ENCODE results near the gene AZIN2. TPM values are rescaled to one million over a fixed set of nuclear protein-coding genes. Genes with fewer than 3 reads are reported as not detected.

The AZIN2 gene
- polyA plus RNA-seq, 6 donors from 2014 or later = 0.05 to 1.9 (median 0.33) TPM; not detected in 1

DNA sequence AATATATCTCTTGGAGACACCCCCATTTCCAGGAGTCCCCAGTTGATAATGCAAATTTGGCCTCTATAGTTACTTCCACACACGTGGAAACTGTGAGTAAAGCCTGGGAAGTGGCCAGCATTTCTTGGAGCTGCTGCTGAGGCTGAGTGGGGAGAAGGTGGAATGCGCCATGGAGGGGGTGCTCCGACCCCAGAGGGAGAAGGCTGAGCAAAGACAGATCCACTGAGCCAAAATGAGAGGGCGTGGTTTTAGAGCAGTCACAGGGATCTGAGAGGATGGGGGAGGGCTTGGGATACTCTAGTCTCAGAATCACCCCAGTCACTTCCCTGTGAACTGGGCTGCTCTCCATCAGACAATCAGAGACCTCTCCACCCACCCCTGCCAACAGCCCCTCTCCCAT lies 62.2 kb downstream of the AZIN2 start:
- no peak overlapping the region for H3K27ac Mint-ChIP-seq
- H3K27me3 Mint-ChIP-seq = no peaks in the 10 kb centered on the region
- H3K4me1 Mint-ChIP-seq = peaks cover 0 to 13% (median 9%) of the 10 kb centered on the region in 3 donors
- peaks cover 5 to 8% of the 10 kb centered on the region in 2 donors for H3K36me3 Mint-ChIP-seq
- ATAC-seq (ENCODE audit: low read depth in 2 of 2) = no peak
- no peak for DNase-seq
- H3K9me3 Mint-ChIP-seq = no peaks in the 10 kb centered on the region
- peak overlapping the region in 2 of 8 donors; percentile 22 to 70 for H3K4me3 Mint-ChIP-seq

DNA sequence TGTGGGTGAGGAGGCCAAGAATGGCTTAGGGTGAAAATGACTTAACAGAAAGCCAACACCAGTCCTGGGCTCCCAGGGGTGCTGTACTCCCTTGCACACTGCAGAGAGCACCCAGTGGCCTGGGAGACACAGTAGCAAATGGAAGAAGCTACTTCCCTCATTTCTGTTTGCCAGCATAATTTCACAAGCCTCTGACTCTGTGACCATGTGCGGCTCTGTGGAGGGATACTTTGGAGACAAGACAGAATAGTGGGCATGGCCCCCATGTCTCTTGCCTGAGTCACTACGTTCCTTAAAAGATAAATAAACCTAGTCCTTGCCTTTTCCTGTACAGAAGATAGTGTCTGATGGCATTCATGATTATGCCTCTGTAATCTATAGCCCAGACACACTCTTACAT lies 62.7 kb downstream of the AZIN2 start:
- Mint-ChIP-seq H3K4me1 (peaks cover 0 to 13% (median 9%) of the 10 kb centered on the region in 3 donors), H3K9me3 (no peaks in the 10 kb centered on the region), H3K36me3 (peaks cover 5 to 8% of the 10 kb centered on the region in 2 donors), H3K27me3 (no peaks in the 10 kb centered on the region), H3K4me3 (peak overlapping the region in 1 of 8 donors; percentile 5), H3K27ac (no peak overlapping the region)
- no peak for DNase-seq
- no peak for ATAC-seq (ENCODE audit: low read depth in 2 of 2)

GRCh38 chr1:33146003-33146402 lies 65.0 kb downstream of the AZIN2 start:
- H3K27me3 Mint-ChIP-seq = no peaks in the 10 kb centered on the region
- H3K9me3 Mint-ChIP-seq = no peaks in the 10 kb centered on the region
- no peak overlapping the region for H3K4me3 Mint-ChIP-seq
- DNase-seq (no peak), ATAC-seq (ENCODE audit: low read depth in 2 of 2) (no peak)
- peaks cover 5 to 8% of the 10 kb centered on the region in 2 donors for H3K36me3 Mint-ChIP-seq
- H3K4me1 Mint-ChIP-seq = peaks cover 2 to 9% (median 9%) of the 10 kb centered on the region in 3 donors
- no peak overlapping the region for H3K27ac Mint-ChIP-seq

- H3K9me3 Mint-ChIP-seq = no peaks in the 10 kb centered on the region
- peaks cover 4 to 5% (median 5%) of the 10 kb centered on the region in 3 donors for H3K4me1 Mint-ChIP-seq
- ATAC-seq (ENCODE audit: low read depth in 2 of 2) (no peak), DNase-seq (no peak)
- peaks cover 5 to 8% of the 10 kb centered on the region in 2 donors for H3K36me3 Mint-ChIP-seq
- peak overlapping the region in 1 of 6 donors; percentile 51 for H3K27ac Mint-ChIP-seq
- no peak overlapping the region for H3K4me3 Mint-ChIP-seq
- no peaks in the 10 kb centered on the region for H3K27me3 Mint-ChIP-seq
Measured at GRCh38 chr1:33147275-33147996, 66.5 kb downstream of the AZIN2 start.

GRCh38 chr1:33147997-33148314 lies 67.0 kb downstream of the AZIN2 start:
- Mint-ChIP-seq H3K4me3 (no peak overlapping the region), H3K36me3 (peaks cover 5 to 8% of the 10 kb centered on the region in 2 donors), H3K27ac (peak overlapping the region in 1 of 6 donors; percentile 51), H3K27me3 (no peaks in the 10 kb centered on the region), H3K9me3 (no peaks in the 10 kb centered on the region), H3K4me1 (peaks cover 5 to 9% (median 5%) of the 10 kb centered on the region in 3 donors)
- no peak for ATAC-seq (ENCODE audit: low read depth in 2 of 2)
- no peak for DNase-seq

DNA sequence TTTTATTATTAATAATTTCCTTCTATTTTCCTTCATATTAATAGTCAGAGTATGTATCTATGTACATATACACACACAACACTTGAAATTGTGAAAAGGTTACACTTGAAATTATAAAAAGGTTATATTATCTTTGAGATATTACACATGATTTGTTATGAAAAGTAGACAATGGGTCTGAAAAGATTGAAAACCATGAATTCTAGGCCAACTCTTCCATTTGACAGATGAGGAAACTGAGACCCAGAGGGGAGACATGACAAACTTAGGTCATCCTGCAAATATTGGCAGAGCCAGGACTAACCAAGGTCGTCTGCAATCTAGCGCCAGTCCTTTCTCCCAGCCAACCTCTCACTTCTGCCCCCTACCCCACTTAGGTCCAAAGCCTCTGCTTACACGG lies 67.7 kb downstream of the AZIN2 start:
- H3K9me3 Mint-ChIP-seq = no peaks in the 10 kb centered on the region
- H3K27me3 Mint-ChIP-seq = no peaks in the 10 kb centered on the region
- no peak for DNase-seq
- no peak overlapping the region for H3K4me3 Mint-ChIP-seq
- no peak for ATAC-seq (ENCODE audit: low read depth in 2 of 2)
- H3K36me3 Mint-ChIP-seq = peaks cover 5 to 8% of the 10 kb centered on the region in 2 donors
- no peak overlapping the region for H3K27ac Mint-ChIP-seq
- H3K4me1 Mint-ChIP-seq = peaks cover 5 to 9% (median 5%) of the 10 kb centered on the region in 3 donors

GRCh38 chr1:33149453-33150190 lies 68.7 kb downstream of the AZIN2 start:
- Mint-ChIP-seq H3K9me3 (no peaks in the 10 kb centered on the region), H3K27ac (peak overlapping the region in 1 of 6 donors; percentile 58), H3K4me3 (no peak overlapping the region), H3K27me3 (no peaks in the 10 kb centered on the region), H3K36me3 (peaks cover 5 to 8% of the 10 kb centered on the region in 2 donors), H3K4me1 (peaks cover 5 to 13% (median 5%) of the 10 kb centered on the region in 3 donors)
- DNase-seq (no peak), ATAC-seq (ENCODE audit: low read depth in 2 of 2) (no peak)

DNA sequence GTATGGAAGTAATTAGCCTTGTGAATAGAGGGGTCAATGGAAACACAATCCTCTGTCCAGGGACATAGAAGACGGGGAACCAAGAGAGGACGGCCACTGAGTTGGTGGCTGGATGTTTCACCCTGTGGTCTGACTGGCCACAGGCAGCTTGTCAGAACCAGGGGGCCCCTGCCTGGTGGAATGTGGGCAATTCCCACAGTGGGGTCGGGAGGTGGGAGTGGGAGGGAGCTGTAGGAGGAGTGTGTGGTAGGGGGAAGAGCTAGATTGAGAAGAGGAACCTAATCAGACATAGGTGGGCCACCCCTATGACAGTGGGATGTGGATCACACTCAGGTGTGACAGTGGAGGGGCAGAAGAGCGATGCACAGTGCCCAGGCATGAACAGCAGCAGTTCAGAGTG lies 69.6 kb downstream of the AZIN2 start:
- DNase-seq (no peak), ATAC-seq (ENCODE audit: low read depth in 2 of 2) (no peak)
- Mint-ChIP-seq H3K4me1 (peaks cover 5 to 13% (median 5%) of the 10 kb centered on the region in 3 donors), H3K27ac (peak overlapping the region in 1 of 6 donors; percentile 58), H3K27me3 (no peaks in the 10 kb centered on the region), H3K36me3 (peaks cover 7 to 9% of the 10 kb centered on the region in 2 donors), H3K4me3 (no peak overlapping the region), H3K9me3 (no peaks in the 10 kb centered on the region)

DNA sequence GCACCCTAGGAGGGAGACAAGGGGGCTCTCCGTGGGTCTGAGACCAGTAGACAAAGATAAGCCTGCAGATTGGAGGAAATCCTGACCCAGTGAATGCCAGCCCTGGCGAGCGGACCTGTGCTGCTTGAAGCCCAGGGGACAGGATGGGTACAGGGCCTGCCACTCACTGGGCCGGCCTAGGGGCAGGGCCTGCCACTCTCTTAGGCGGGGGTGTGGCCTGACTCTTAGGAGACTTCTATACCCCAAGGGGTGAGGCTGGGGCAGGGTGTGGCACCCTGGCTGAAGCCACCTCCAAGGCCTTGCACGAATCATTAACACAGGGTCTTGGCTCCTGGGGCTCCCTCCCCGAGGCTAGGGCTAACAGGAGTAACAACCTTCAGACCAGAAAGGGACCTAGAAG lies 70.2 kb downstream of the AZIN2 start:
- Mint-ChIP-seq H3K4me3 (no peak overlapping the region), H3K36me3 (peaks cover 11 to 15% of the 10 kb centered on the region in 2 donors), H3K27ac (peak overlapping the region in 2 of 6 donors; percentile 57 to 60), H3K9me3 (no peaks in the 10 kb centered on the region), H3K27me3 (no peaks in the 10 kb centered on the region), H3K4me1 (peaks cover 5 to 13% (median 5%) of the 10 kb centered on the region in 3 donors)
- ATAC-seq (ENCODE audit: low read depth in 2 of 2) (no peak), DNase-seq (no peak)

DNA sequence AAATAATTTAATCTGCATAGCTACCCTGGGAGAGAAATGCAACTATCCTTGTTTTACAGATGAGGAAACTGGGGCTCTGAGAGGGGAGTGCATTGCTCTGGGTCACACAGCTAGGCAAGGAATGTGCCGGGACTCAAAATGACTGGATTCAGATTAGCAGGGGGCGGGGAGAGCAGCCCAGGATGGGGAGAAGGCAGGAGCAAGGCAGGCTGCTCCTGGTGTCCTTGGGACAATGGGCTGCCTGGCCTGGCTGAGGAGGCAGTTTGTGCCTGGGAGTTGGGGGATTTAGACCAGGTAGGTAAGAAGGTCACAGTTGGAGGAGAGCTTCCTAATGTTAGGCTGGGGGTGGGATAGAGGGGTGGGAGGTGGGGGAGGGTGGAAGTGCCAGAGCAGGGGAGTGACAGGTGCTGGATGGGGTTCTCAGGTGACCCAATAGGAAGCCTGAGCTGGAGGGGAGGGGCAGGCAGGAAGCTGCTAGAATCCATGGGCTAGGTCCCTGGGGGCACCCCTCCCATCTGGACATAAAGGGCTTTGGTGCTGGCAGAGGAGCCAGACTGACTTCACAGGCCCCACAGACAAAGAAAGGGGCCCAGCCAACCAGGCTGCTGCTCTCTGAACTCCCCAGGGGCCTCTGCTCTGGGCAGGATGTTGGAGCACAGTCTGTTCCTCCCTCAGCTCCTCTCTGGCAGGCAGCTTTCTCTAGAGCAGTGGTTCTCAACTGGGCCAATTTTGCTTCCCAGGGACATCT lies 71.9 kb downstream of the AZIN2 start:
- Mint-ChIP-seq H3K36me3 (peaks cover 6 to 20% of the 10 kb centered on the region in 2 donors), H3K27ac (peak overlapping the region in 1 of 6 donors; percentile 84), H3K4me1 (peaks cover 5 to 14% (median 6%) of the 10 kb centered on the region in 3 donors), H3K4me3 (no peak overlapping the region), H3K27me3 (no peaks in the 10 kb centered on the region), H3K9me3 (no peaks in the 10 kb centered on the region)
- ATAC-seq (ENCODE audit: low read depth in 2 of 2) = no peak
- no peak for DNase-seq

DNA sequence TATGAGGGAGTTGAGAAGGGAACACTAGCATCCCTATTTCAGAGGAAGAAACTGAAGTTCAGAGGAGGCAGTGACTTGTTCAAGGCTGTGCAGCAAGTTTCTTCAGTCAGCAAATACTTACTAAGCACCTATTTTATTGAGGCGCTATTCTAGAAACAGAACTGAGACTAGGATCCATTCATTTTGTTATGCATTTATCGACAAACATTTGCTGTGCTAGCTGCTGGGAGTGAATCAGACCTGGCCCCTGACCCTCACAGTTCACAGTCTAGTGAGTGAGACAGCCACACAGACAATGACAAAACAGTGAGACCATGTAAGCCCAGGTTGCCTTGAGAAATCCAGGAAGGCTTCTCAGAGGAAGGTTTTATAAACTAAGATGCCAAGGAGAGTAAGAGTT lies 72.7 kb downstream of the AZIN2 start:
- no peak for ATAC-seq (ENCODE audit: low read depth in 2 of 2)
- Mint-ChIP-seq H3K4me1 (peaks cover 5 to 14% (median 6%) of the 10 kb centered on the region in 3 donors), H3K27me3 (no peaks in the 10 kb centered on the region), H3K4me3 (no peak overlapping the region), H3K36me3 (peaks cover 6 to 20% of the 10 kb centered on the region in 2 donors), H3K27ac (peak overlapping the region in 2 of 6 donors; percentile 17 to 66), H3K9me3 (no peaks in the 10 kb centered on the region)
- DNase-seq = no peak

GRCh38 chr1:33155877-33156538 lies 75.1 kb downstream of the AZIN2 start:
- H3K4me3 Mint-ChIP-seq = no peak overlapping the region
- ATAC-seq (ENCODE audit: low read depth in 2 of 2) (no peak), DNase-seq (no peak)
- H3K36me3 Mint-ChIP-seq = peaks cover 6 to 20% of the 10 kb centered on the region in 2 donors
- H3K4me1 Mint-ChIP-seq = peaks cover 3 to 14% (median 4%) of the 10 kb centered on the region in 3 donors
- peak overlapping the region in 2 of 6 donors; percentile 39 to 74 for H3K27ac Mint-ChIP-seq
- H3K9me3 Mint-ChIP-seq = no peaks in the 10 kb centered on the region
- H3K27me3 Mint-ChIP-seq = no peaks in the 10 kb centered on the region

GRCh38 chr1:33157131-33157530 lies 76.2 kb downstream of the AZIN2 start:
- DNase-seq = no peak
- Mint-ChIP-seq H3K27me3 (no peaks in the 10 kb centered on the region), H3K4me1 (peaks cover 2 to 20% (median 5%) of the 10 kb centered on the region in 3 donors), H3K4me3 (no peak overlapping the region), H3K9me3 (no peaks in the 10 kb centered on the region), H3K27ac (peak overlapping the region in 2 of 6 donors; percentile 1 to 80), H3K36me3 (peaks cover 6 to 20% of the 10 kb centered on the region in 2 donors)
- no peak for ATAC-seq (ENCODE audit: low read depth in 2 of 2)
